HepG2 (cell line): Measurements from ENCODE around the gene NT5M. TPM values are rescaled to one million over a fixed set of nuclear protein-coding genes. Genes with fewer than 3 reads are reported as not detected.

Source experiments
- ATAC-seq: fragments of 200-7000 bp; cut with Tn5 transposase; 3 replicates; pipeline ENCODE4 v1.9.1; 2020; ENCODE audit warnings: mild to moderate bottlenecking, moderate library complexity
- BruUV-seq: library from RNA; stranded (reverse); fragments of 400-500 nt; replicated peaks from 2 replicates; lab custom pipeline; 2021; lab: Mats Ljungman, UMichigan
- CTCF ChIA-PET: fragments of 300-600 bp; formaldehyde crosslinking; extraction: SDS; loops from one replicate; lab custom pipeline; 2021; ENCODE audit warnings: low total read pairs, inconsistent platforms, low intra/inter-chr PET ratio; lab: Yijun Ruan, JAX
- POLR2A ChIA-PET: fragments of 350-600 bp; sonication (Branson Sonifier 250); formaldehyde crosslinking; loops from one replicate; lab custom pipeline; 2020; ENCODE audit warnings: antibody characterized with exemption, inconsistent platforms; lab: Yijun Ruan, JAX
- DNase-seq: peaks from one replicate; pipeline ENCODE4 v3.0.0-alpha.2; 2015; ENCODE audit warnings: low spot score
- FAIRE-seq: peaks from 3 replicates; lab custom pipeline; 2011; peaks lifted over from hg19 to GRCh38; lab: Jason Lieb, UNC
- H2AFZ ChIP-seq: one replicate; pipeline ENCODE4 v1.6.1; 2011; ENCODE audit warnings: low read length, inconsistent platforms
- H3K27ac ChIP-seq: fragments of 300-600 bp; 3 replicates; pipeline ENCODE4 v1.8.0; 2011; ENCODE audit warnings: mixed run types, mild to moderate bottlenecking, mixed read lengths, low read length, inconsistent platforms; ENCODE audit not compliant: insufficient read depth; ENCODE audit errors: extremely low read length
- H3K27me3 ChIP-seq, 2 experiments: fragments of 200-600 bp in 1 of 2; 2 replicates in 1 of 2; 3 replicates in 1 of 2; pipeline versions ENCODE4 v1.6.0 to v1.8.0; 2011; ENCODE audit warnings: low read length in 2 of 2, mild to moderate bottlenecking in 2 of 2, moderate library complexity in 2 of 2, inconsistent platforms in 1 of 2; ENCODE audit not compliant: insufficient read depth in 2 of 2, control insufficient read depth in 1 of 2
- H3K36me3 ChIP-seq, 2 experiments: fragments of 200-600 bp in 1 of 2; replicated peaks in 1 of 2; 2 replicates in 1 of 2; 3 replicates in 1 of 2; pipeline versions ENCODE4 v1.5.1 to v1.8.0; 2011; ENCODE audit warnings: low read length in 2 of 2, inconsistent platforms in 1 of 2; ENCODE audit not compliant: insufficient read depth in 2 of 2, control insufficient read depth in 1 of 2
- H3K4me1 ChIP-seq: 2 replicates; pipeline ENCODE4 v1.5.1; 2012; ENCODE audit warnings: low read length, inconsistent platforms; ENCODE audit not compliant: insufficient read depth
- H3K4me2 ChIP-seq: 2 replicates; pipeline ENCODE4 v1.6.0; 2011; ENCODE audit warnings: low read depth, low read length, inconsistent platforms
- H3K4me3 ChIP-seq, 3 experiments: fragments of 200-600 bp in 1 of 3; sonication (generic), shearing (Covaris generic) in 1 of 3; replicated peaks in 1 of 3; 2 replicates each; pipeline ENCODE4 v1.5.1; 2011 to 2016; ENCODE audit warnings: low read length in 3 of 3, inconsistent platforms in 2 of 3, low read depth in 2 of 3, mild to moderate bottlenecking in 2 of 3, control low read depth in 1 of 3, mixed read lengths in 1 of 3; ENCODE audit not compliant: insufficient read depth in 1 of 3
- H3K79me2 ChIP-seq: one replicate; pipeline ENCODE4 v1.6.1; 2011; ENCODE audit warnings: low read length, inconsistent platforms; ENCODE audit not compliant: insufficient read depth
- H3K9ac ChIP-seq: 2 replicates; pipeline ENCODE4 v1.6.0; 2011; ENCODE audit warnings: mild to moderate bottlenecking, low read depth, low read length, inconsistent platforms; ENCODE audit not compliant: insufficient read depth
- H3K9me3 ChIP-seq: 2 replicates; pipeline ENCODE4 v1.5.1; 2012; ENCODE audit warnings: mild to moderate bottlenecking, low read length
- H4K20me1 ChIP-seq: 2 replicates; pipeline ENCODE4 v1.6.0; 2011; ENCODE audit warnings: inconsistent platforms, mild to moderate bottlenecking, low read length, moderate library complexity; ENCODE audit not compliant: insufficient read depth
- BRD4 ChIP-seq: sonication (generic); formaldehyde crosslinking; IDR thresholded peaks from 2 replicates; pipeline ENCODE4 v1.4.0; 2020; ENCODE audit warnings: missing genetic modification reagents
- ERF ChIP-seq: IDR thresholded peaks from 2 replicates; pipeline ENCODE4 v1.6.1; 2018; ENCODE audit warnings: missing biosample characterization, missing genetic modification reagents
- FOXC1 ChIP-seq: sonication (generic); formaldehyde crosslinking; IDR thresholded peaks from 2 replicates; pipeline ENCODE4 v1.8.0; 2022; ENCODE audit warnings: mild to moderate bottlenecking, missing genetic modification reagents, borderline replicate concordance
- KLF16 ChIP-seq, 2 experiments: sonication (generic) in 1 of 2; formaldehyde crosslinking in 1 of 2; IDR thresholded peaks; 2 replicates each; pipeline versions ENCODE4 v1.6.1 to v1.8.0; 2016 to 2023; ENCODE audit warnings: missing genetic modification reagents in 2 of 2, missing compliant biosample characterization in 1 of 2
- NR3C1 ChIP-seq: sonication (generic); formaldehyde crosslinking; IDR thresholded peaks from 2 replicates; pipeline ENCODE4 v1.4.0; 2020; ENCODE audit warnings: missing genetic modification reagents
- PRDM10 ChIP-seq: sonication (generic); formaldehyde crosslinking; IDR thresholded peaks from 2 replicates; pipeline ENCODE4 v1.4.0; 2020; ENCODE audit warnings: low read depth, missing genetic modification reagents
- RXRA ChIP-seq: sonication (generic); formaldehyde crosslinking; IDR thresholded peaks from 2 replicates; pipeline ENCODE4 v1.5.1; 2020; ENCODE audit warnings: missing genetic modification reagents
- TFDP1 ChIP-seq: IDR thresholded peaks from 2 replicates; pipeline ENCODE4 v1.6.1; 2016; ENCODE audit warnings: missing compliant biosample characterization, missing genetic modification reagents, borderline replicate concordance
- ZNF550 ChIP-seq: sonication (generic); formaldehyde crosslinking; IDR thresholded peaks from 2 replicates; pipeline ENCODE4 v1.4.0; 2020; ENCODE audit warnings: mild to moderate bottlenecking, missing genetic modification reagents, borderline replicate concordance
- ZNF652 ChIP-seq: IDR thresholded peaks from 2 replicates; pipeline ENCODE4 v1.6.1; 2016; ENCODE audit warnings: low read depth, borderline replicate concordance
- ZNF790 ChIP-seq: sonication (generic); formaldehyde crosslinking; IDR thresholded peaks from 2 replicates; pipeline ENCODE4 v1.8.0; 2022; ENCODE audit warnings: missing genetic modification reagents, mild to moderate bottlenecking, borderline replicate concordance
- WGBS: methylation state at CpG from one replicate; pipeline ENCODE4 v1.1.6; 2017; ENCODE audit warnings: low lambda C conversion rate; 5-methylcytosine and 5-hydroxymethylcytosine counted together
- in situ Hi-C: cut with HindIII; loops from 2 replicates; pipeline ENCODE4 v1.10.0; 2017; ENCODE audit warnings: low pct_unique_long_range_greater_than_20kb; ENCODE audit not compliant: extremely low pct_ligation_motif_present
- intact Hi-C: fragments of 100-400 bp; cut with micrococcal nuclease; formaldehyde crosslinking; loops from one replicate; pipeline ENCODE4 v1.10.0; 2022; ENCODE audit not compliant: unreplicated experiment
- polyA plus RNA-seq, 8 experiments: library from polyadenylated mRNA; depleted of rRNA in 3 of 8; stranded (reverse) in 7 of 8; unstranded in 1 of 8; fragments of >200 nt; fragmentation: Illumina TruSeq in 4 of 8; extraction: Trizol in 4 of 8; gene quantifications; 2 replicates each; pipeline versions ENCODE4 v1.2.1 to v1.2.3, GENCODE V29; 2011 to 2016; ENCODE audit warnings: low read depth in 4 of 8, missing spikeins in 1 of 8, mixed read lengths in 1 of 8; ENCODE audit not compliant: insufficient read depth in 1 of 8
- total RNA-seq, 5 experiments: library from RNA; depleted of rRNA; stranded (reverse); fragments of >200 nt; fragmentation: Illumina TruSeq; extraction: Trizol; gene quantifications; 2 replicates each; pipeline ENCODE4 v1.2.3, GENCODE V29; 2016; ENCODE audit warnings: low read depth in 1 of 5
- TF ChIP-seq, protein P1 (sequence below): sonication (generic); formaldehyde crosslinking; IDR thresholded peaks from 2 replicates; pipeline ENCODE4 v1.8.1; 2023; ENCODE audit warnings: mild to moderate bottlenecking, inconsistent platforms, moderate library complexity, missing genetic modification reagents, borderline replicate concordance
- TF ChIP-seq, protein P2 (sequence below): sonication (generic); formaldehyde crosslinking; IDR thresholded peaks from 2 replicates; pipeline ENCODE4 v1.4.0; 2020; ENCODE audit warnings: missing genetic modification reagents, borderline replicate concordance
- TF ChIP-seq, protein P3 (sequence below): IDR thresholded peaks from 2 replicates; pipeline ENCODE4 v1.6.1; 2016; ENCODE audit warnings: missing genetic modification reagents, missing compliant biosample characterization

The NT5M gene
- total and polyA plus RNA-seq, 2 of the 13 experiments (the other 11 are each of a cell fraction or from before 2014, with no cell fraction given): 0.55 to 0.78 TPM

GRCh38 chr17:17344507-17345293, 41.5 kb downstream of the NT5M start:
- H3K4me1 ChIP-seq: peaks cover 69% of the 10 kb centered on the region
- BruUV-seq: no TSS peak
- 40% methylated on average over 3 of the region's 14 CpGs for WGBS
- no peak overlapping the region for H3K9ac ChIP-seq
- H2AFZ ChIP-seq: no peak overlapping the region
- in situ Hi-C loops (no loop called here), intact Hi-C loops (no loop called here)
- FAIRE-seq (no peak), ATAC-seq (peak; percentile 44), DNase-seq (peak; percentile 68)
- H4K20me1 ChIP-seq: no peaks in the 10 kb centered on the region
- no peaks in the 10 kb centered on the region for H3K36me3 ChIP-seq
- peak overlapping the region in 1 of 3 experiments; percentile 7; a peak in 1 of 6 replicates for H3K4me3 ChIP-seq
- H3K9me3 ChIP-seq: no peaks in the 10 kb centered on the region
- peak overlapping the region; percentile 44 for H3K4me2 ChIP-seq
- no peaks in the 10 kb centered on the region for H3K79me2 ChIP-seq
- ChIA-PET POLR2A (interaction anchor here (0.8 to 1.3 kb wide), 6 partner anchors 40 to 247 kb away, joined by 3 to 8 read pairs (median 4); partner anchors contain the start of genes PEMT and RASD1), CTCF (no interaction called here)
- no peak overlapping the region for H3K27ac ChIP-seq
- peaks cover 2 to 22% of the 10 kb centered on the region in 2 experiments for H3K27me3 ChIP-seq
- TF ChIP-seq ERF: peak; percentile 65; the same call in 1 of the 2 replicates
- TF ChIP-seq, protein P1, sequence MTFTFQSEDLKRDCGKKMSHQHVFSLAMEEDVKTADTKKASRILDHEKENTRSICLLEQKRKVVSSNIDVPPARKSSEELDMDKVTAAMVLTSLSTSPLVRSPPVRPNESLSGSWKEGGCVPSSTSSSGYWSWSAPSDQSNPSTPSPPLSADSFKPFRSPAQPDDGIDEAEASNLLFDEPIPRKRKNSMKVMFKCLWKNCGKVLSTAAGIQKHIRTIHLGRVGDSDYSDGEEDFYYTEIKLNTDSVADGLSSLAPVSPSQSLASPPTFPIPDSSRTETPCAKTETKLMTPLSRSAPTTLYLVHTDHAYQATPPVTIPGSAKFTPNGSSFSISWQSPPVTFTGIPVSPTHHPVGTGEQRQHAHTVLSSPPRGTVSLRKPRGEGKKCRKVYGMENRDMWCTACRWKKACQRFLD (CRISPR knock-in tag): no peak
- TF ChIP-seq ZNF790: no peak
- TF ChIP-seq TFDP1 (CRISPR knock-in tag): peak; percentile 60; the same call in 1 of the 2 replicates
- TF ChIP-seq BRD4 (CRISPR knock-in tag): no peak
- TF ChIP-seq NR3C1 (CRISPR knock-in tag): no peak
- TF ChIP-seq ZNF652: no peak
- TF ChIP-seq, protein P2, sequence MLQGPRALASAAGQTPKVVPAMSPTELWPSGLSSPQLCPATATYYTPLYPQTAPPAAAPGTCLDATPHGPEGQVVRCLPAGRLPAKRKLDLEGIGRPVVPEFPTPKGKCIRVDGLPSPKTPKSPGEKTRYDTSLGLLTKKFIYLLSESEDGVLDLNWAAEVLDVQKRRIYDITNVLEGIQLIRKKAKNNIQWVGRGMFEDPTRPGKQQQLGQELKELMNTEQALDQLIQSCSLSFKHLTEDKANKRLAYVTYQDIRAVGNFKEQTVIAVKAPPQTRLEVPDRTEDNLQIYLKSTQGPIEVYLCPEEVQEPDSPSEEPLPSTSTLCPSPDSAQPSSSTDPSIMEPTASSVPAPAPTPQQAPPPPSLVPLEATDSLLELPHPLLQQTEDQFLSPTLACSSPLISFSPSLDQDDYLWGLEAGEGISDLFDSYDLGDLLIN (CRISPR knock-in tag): no peak
- 0 out of 2 replicates have a peak, but pooled peaks have one; percentile 61 for TF ChIP-seq ZNF550
- 0 out of 2 replicates have a peak, but pooled peaks have one; percentile 46 for TF ChIP-seq PRDM10 (CRISPR knock-in tag)
- no peak for TF ChIP-seq FOXC1 (CRISPR knock-in tag)
- TF ChIP-seq, protein P3, sequence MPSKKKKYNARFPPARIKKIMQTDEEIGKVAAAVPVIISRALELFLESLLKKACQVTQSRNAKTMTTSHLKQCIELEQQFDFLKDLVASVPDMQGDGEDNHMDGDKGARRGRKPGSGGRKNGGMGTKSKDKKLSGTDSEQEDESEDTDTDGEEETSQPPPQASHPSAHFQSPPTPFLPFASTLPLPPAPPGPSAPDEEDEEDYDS (CRISPR knock-in tag): no peak; the same call in 1 of the 2 replicates
- peak in 1 of 2 experiments; percentile 75; a peak in 2 of 4 replicates for TF ChIP-seq KLF16 (CRISPR knock-in tag; IDR thresholded peaks at IDR 0.05)
- TF ChIP-seq RXRA (CRISPR knock-in tag): peak; percentile 81
